Kidney epithelial cell (primary cell): ENCODE data around the gene NF1. TPM values are rescaled to one million over a fixed set of nuclear protein-coding genes. Genes with fewer than 3 reads are reported as not detected.

ENCODE experiments used
- DNase-seq: peaks from one replicate; pipeline ENCODE4 v3.0.0-alpha.2; 2010; ENCODE audit warnings: low read depth
- H3K27me3 ChIP-seq: 2 replicates; pipeline ENCODE4 v1.6.0; 2011; ENCODE audit warnings: low read length; ENCODE audit not compliant: control insufficient read depth, insufficient read depth
- H3K36me3 ChIP-seq: 2 replicates; pipeline ENCODE4 v1.5.1; 2011; ENCODE audit warnings: low read length; ENCODE audit not compliant: control insufficient read depth, insufficient read depth
- H3K4me3 ChIP-seq: 2 replicates; pipeline ENCODE4 v1.5.1; 2011; ENCODE audit warnings: low read depth, mild to moderate bottlenecking, control low read depth, low read length
- CTCF ChIP-seq: IDR thresholded peaks from 2 replicates; pipeline ENCODE4 v1.5.1; 2011; ENCODE audit warnings: mild to moderate bottlenecking, moderate library complexity, low read length, control low read depth, inconsistent platforms; ENCODE audit not compliant: insufficient read depth, poor library complexity, severe bottlenecking
- total RNA-seq: library from RNA; depleted of rRNA; stranded (reverse); fragments of >200 nt; gene quantifications from 2 replicates; pipeline ENCODE4 v1.2.3, GENCODE V29; 2015

The NF1 gene
- total RNA-seq, 1 donor from 2014 or later = 49.6 TPM

- no peak for DNase-seq
- no peak for TF ChIP-seq CTCF
- Histone ChIP-seq H3K36me3 (no peaks in the 10 kb centered on the region), H3K27me3 (no peaks in the 10 kb centered on the region), H3K4me3 (no peak overlapping the region)
These were observed 226.0 kb downstream of the NF1 start for GRCh38 chr17:31320791-31321190.

GRCh38 chr17:31321481-31321880 is 226.7 kb downstream of the NF1 start, which contains the start of gene EVI2A:
Gene EVI2A (minus strand): TSS chr17:31321622. CDS start chr17:31319013, 2,609 bp downstream.
- peak; percentile 44 for DNase-seq

GRCh38 chr17:31321966-31322365 is 227.2 kb downstream of the NF1 start:
- Histone ChIP-seq H3K36me3 (peaks cover 2% of the 10 kb centered on the region), H3K4me3 (no peak overlapping the region), H3K27me3 (no peaks in the 10 kb centered on the region)
- no peak for TF ChIP-seq CTCF
- no peak for DNase-seq

More at GRCh38 chr17:31321481-31321880, 226.7 kb downstream of the NF1 start, which contains the start of gene EVI2A:
- TF ChIP-seq CTCF = no peak
- Histone ChIP-seq H3K36me3 (peaks cover 2% of the 10 kb centered on the region), H3K27me3 (no peaks in the 10 kb centered on the region), H3K4me3 (no peak within 1 kb of the TSS)

GRCh38 chr17:31323551-31323950 is 228.8 kb downstream of the NF1 start:
- no peak for DNase-seq
- peaks cover 2% of the 10 kb centered on the region for H3K36me3 ChIP-seq
- no peaks in the 10 kb centered on the region for H3K27me3 ChIP-seq
- no peak for TF ChIP-seq CTCF
- H3K4me3 ChIP-seq = no peak overlapping the region

- Histone ChIP-seq H3K36me3 (peaks cover 2% of the 10 kb centered on the region), H3K4me3 (no peak overlapping the region), H3K27me3 (no peaks in the 10 kb centered on the region)
- peak; percentile 82 for DNase-seq
- TF ChIP-seq CTCF = no peak
These were observed 232.9 kb downstream of the NF1 start for GRCh38 chr17:31327534-31328159.

- Histone ChIP-seq H3K27me3 (no peaks in the 10 kb centered on the region), H3K36me3 (peaks cover 2% of the 10 kb centered on the region), H3K4me3 (no peak overlapping the region)
- no peak for DNase-seq
- no peak for TF ChIP-seq CTCF
These were observed 233.4 kb downstream of the NF1 start for GRCh38 chr17:31328160-31328535.
